A673 (cell line): ENCODE data around the gene PRKCB. TPM values are rescaled to one million over a fixed set of nuclear protein-coding genes. Genes with fewer than 3 reads are reported as not detected.

Experiments used
- BruUV-seq: library from RNA; stranded (reverse); fragments of 400-500 nt; replicated peaks from 2 replicates; lab custom pipeline; 2021; lab: Mats Ljungman, UMichigan
- CTCF ChIA-PET: fragments of 300-600 bp; sonication (Branson Sonifier 250); formaldehyde crosslinking; loops from one replicate; lab custom pipeline; 2022; ENCODE audit warnings: antibody characterized with exemption; lab: Charles Lee
- POLR2A ChIA-PET: fragments of 300-600 bp; sonication (Branson Sonifier 250); formaldehyde crosslinking; loops from one replicate; lab custom pipeline; 2022; ENCODE audit warnings: antibody characterized with exemption; ENCODE audit not compliant: low non-redundant PET; lab: Charles Lee
- DNase-seq: peaks from one replicate; pipeline ENCODE4 v3.0.0-alpha.2; 2015; ENCODE audit warnings: low spot score
- H3K27ac ChIP-seq: fragments of 200-600 bp; sonication (generic); 2 replicates; pipeline ENCODE4 v1.5.1; 2016; ENCODE audit warnings: mixed run types, low read depth, mild to moderate bottlenecking, mixed read lengths, antibody characterized with exemption, low read length; ENCODE audit not compliant: poor library complexity, severe bottlenecking
- H3K27me3 ChIP-seq: fragments of 200-600 bp; sonication (generic); replicated peaks from 2 replicates; pipeline ENCODE4 v1.6.1; 2017; ENCODE audit warnings: mixed run types, low read depth, mild to moderate bottlenecking, mixed read lengths, antibody characterized with exemption, low read length; ENCODE audit not compliant: insufficient read depth, poor library complexity
- H3K36me3 ChIP-seq: fragments of 200-600 bp; sonication (generic); 2 replicates; pipeline ENCODE4 v1.6.1; 2016; ENCODE audit warnings: mixed run types, mild to moderate bottlenecking, mixed read lengths, antibody characterized with exemption, low read length; ENCODE audit not compliant: insufficient read depth, poor library complexity, severe bottlenecking
- H3K4me1 ChIP-seq: fragments of 200-600 bp; sonication (generic); 2 replicates; pipeline ENCODE4 v1.6.1; 2017; ENCODE audit warnings: mixed run types, mild to moderate bottlenecking, mixed read lengths, antibody characterized with exemption, low read length; ENCODE audit not compliant: insufficient read depth, poor library complexity, severe bottlenecking
- H3K4me3 ChIP-seq: fragments of 200-600 bp; sonication (generic); 2 replicates; pipeline ENCODE4 v1.5.1; 2016; ENCODE audit warnings: low read depth, mixed run types, mild to moderate bottlenecking, mixed read lengths, low read length; ENCODE audit not compliant: poor library complexity, severe bottlenecking
- H3K9me3 ChIP-seq: fragments of 200-600 bp; sonication (generic); 2 replicates; pipeline ENCODE4 v1.6.1; 2016; ENCODE audit warnings: mixed run types, low read depth, mild to moderate bottlenecking, mixed read lengths, antibody characterized with exemption, low read length; ENCODE audit not compliant: poor library complexity, severe bottlenecking
- CTCF ChIP-seq: fragments of 300-800, 200-600 bp; sonication (generic); conservative IDR thresholded peaks from 2 replicates; pipeline ENCODE4 v1.5.1; 2017; ENCODE audit warnings: low read depth, mild to moderate bottlenecking, antibody characterized with exemption, low read length, moderate library complexity, mixed read lengths
- EZH2 ChIP-seq: fragments of 200-600 bp; sonication (generic); IDR thresholded peaks from 2 replicates; pipeline ENCODE4 v1.6.1; 2017; ENCODE audit warnings: borderline replicate concordance, low read depth, mild to moderate bottlenecking, mixed read lengths, antibody characterized with exemption, low read length; ENCODE audit not compliant: poor library complexity, severe bottlenecking
- intact Hi-C: fragments of 100-400 bp; cut with micrococcal nuclease; formaldehyde crosslinking; loops from one replicate; pipeline ENCODE4 v1.10.0; 2022; ENCODE audit not compliant: unreplicated experiment
- total RNA-seq: library from RNA; stranded (reverse); gene quantifications from 2 replicates; pipeline ENCODE4 v1.2.3, GENCODE V29; 2021

Gene PRKCB
- total RNA-seq, 1 experiment from 2014 or later: 171 TPM

GRCh38 chr16:23964136-23964535 is 128.4 kb downstream of the PRKCB start:
- CTCF ChIA-PET: interaction anchor here (0.5 kb wide), 1 partner anchor 18 kb away, joined by 5 read pairs; no protein-coding TSS in a partner anchor
- H3K4me1 ChIP-seq: peaks cover 39% of the 10 kb centered on the region
- TF ChIP-seq CTCF (no peak), EZH2 (no peak)
- no peak overlapping the region for H3K4me3 ChIP-seq
- no peaks in the 10 kb centered on the region for H3K27me3 ChIP-seq
- intact Hi-C loops: no loop called here
- POLR2A ChIA-PET: no interaction called here
- peaks cover 11% of the 10 kb centered on the region for H3K36me3 ChIP-seq
- H3K9me3 ChIP-seq: no peaks in the 10 kb centered on the region
- H3K27ac ChIP-seq: no peak overlapping the region
- no peak for DNase-seq
- BruUV-seq: no TSS peak

GRCh38 chr16:23965137-23965733 is 129.5 kb downstream of the PRKCB start:
- Histone ChIP-seq H3K4me3 (no peak overlapping the region), H3K36me3 (peaks cover 11% of the 10 kb centered on the region), H3K27me3 (no peaks in the 10 kb centered on the region), H3K9me3 (no peaks in the 10 kb centered on the region), H3K27ac (peak overlapping the region; percentile 77), H3K4me1 (peaks cover 33% of the 10 kb centered on the region)
- no peak for TF ChIP-seq EZH2
- CTCF ChIA-PET: no interaction called here
- DNase-seq: no peak
- POLR2A ChIA-PET: interaction anchor here (1.0 kb wide), 1 partner anchor 13 kb away, joined by 3 read pairs; no protein-coding TSS in a partner anchor
- intact Hi-C loops: no loop called here
- no TSS peak for BruUV-seq

GRCh38 chr16:23966597-23967394 is 131.0 kb downstream of the PRKCB start:
- TF ChIP-seq EZH2 (no peak), CTCF (0 out of 2 replicates have a peak, but pooled peaks have one; percentile 19)
- DNase-seq: peak; percentile 86
- H3K4me3 ChIP-seq: no peak overlapping the region
- peaks cover 33% of the 10 kb centered on the region for H3K4me1 ChIP-seq
- H3K9me3 ChIP-seq: no peaks in the 10 kb centered on the region
- CTCF ChIA-PET: interaction anchor here (1.0 to 1.5 kb wide), 2 partner anchors 14 to 43 kb away, joined by 3 to 5 read pairs; no protein-coding TSS in a partner anchor
- H3K36me3 ChIP-seq: peaks cover 11% of the 10 kb centered on the region
- BruUV-seq: no TSS peak
- peak overlapping the region; percentile 77 for H3K27ac ChIP-seq
- POLR2A ChIA-PET: no interaction called here
- no peaks in the 10 kb centered on the region for H3K27me3 ChIP-seq
- intact Hi-C loops: loop anchor here (2.0 kb wide), 1 partner anchor 14 kb away; no protein-coding TSS in a partner anchor
